Trophoblast cell (in vitro differentiated cells and primary cell): Measurements from ENCODE around the gene LOXL3.

ENCODE experiments used
- DNase-seq, 2 donors: peaks; one replicate each; pipeline ENCODE4 v3.0.0-alpha.2; 2016
- H2AFZ ChIP-seq: 2 replicates; pipeline ENCODE4 v1.6.1; 2013; ENCODE audit warnings: low read length, moderate library complexity, mild to moderate bottlenecking; ENCODE audit not compliant: insufficient read depth, poor library complexity
- H2AK5ac ChIP-seq: 2 replicates; pipeline ENCODE4 v1.6.1; 2013; ENCODE audit warnings: mild to moderate bottlenecking, low read length
- H2BK120ac ChIP-seq: 2 replicates; pipeline ENCODE4 v1.6.1; 2013; ENCODE audit warnings: low read length, mild to moderate bottlenecking, moderate library complexity; ENCODE audit not compliant: insufficient read depth, poor library complexity
- H2BK12ac ChIP-seq: 2 replicates; pipeline ENCODE4 v1.6.1; 2013; ENCODE audit warnings: mild to moderate bottlenecking, low read length, moderate library complexity
- H2BK5ac ChIP-seq: 2 replicates; pipeline ENCODE4 v1.6.1; 2013; ENCODE audit warnings: low read length, low read depth, moderate library complexity, mild to moderate bottlenecking; ENCODE audit not compliant: poor library complexity
- H3K14ac ChIP-seq: 2 replicates; pipeline ENCODE4 v1.6.1; 2013; ENCODE audit warnings: mild to moderate bottlenecking, low read length
- H3K18ac ChIP-seq: 2 replicates; pipeline ENCODE4 v1.6.1; 2013; ENCODE audit warnings: mild to moderate bottlenecking, low read length
- H3K23ac ChIP-seq: 2 replicates; pipeline ENCODE4 v1.6.1; 2013; ENCODE audit warnings: low read length
- H3K27ac ChIP-seq: 2 replicates; pipeline ENCODE4 v1.5.1; 2013; ENCODE audit warnings: low read depth, mild to moderate bottlenecking, inconsistent platforms, low read length, moderate library complexity
- H3K27me3 ChIP-seq: 2 replicates; pipeline ENCODE4 v1.6.1; 2013; ENCODE audit warnings: inconsistent platforms, mild to moderate bottlenecking, low read length, moderate library complexity; ENCODE audit not compliant: insufficient read depth
- H3K36me3 ChIP-seq, 2 experiments: 1 replicate in 1 of 2; 2 replicates in 1 of 2; pipeline ENCODE4 v1.6.1; 2013; ENCODE audit warnings: low read length in 2 of 2, mild to moderate bottlenecking in 2 of 2, moderate library complexity in 1 of 2; ENCODE audit not compliant: insufficient read depth in 2 of 2, control insufficient read depth in 1 of 2
- H3K4ac ChIP-seq: 2 replicates; pipeline ENCODE4 v1.6.1; 2013; ENCODE audit warnings: low read depth, mild to moderate bottlenecking, low read length, moderate library complexity
- H3K4me1 ChIP-seq, 2 experiments: 1 replicate in 1 of 2; 2 replicates in 1 of 2; pipeline ENCODE4 v1.6.1; 2013; ENCODE audit warnings: low read length in 2 of 2, mild to moderate bottlenecking in 2 of 2, moderate library complexity in 1 of 2; ENCODE audit not compliant: insufficient read depth in 2 of 2, control insufficient read depth in 1 of 2
- H3K4me2 ChIP-seq: 2 replicates; pipeline ENCODE4 v1.6.1; 2013; ENCODE audit warnings: inconsistent platforms, mild to moderate bottlenecking, low read length, moderate library complexity
- H3K4me3 ChIP-seq: 2 replicates; pipeline ENCODE4 v1.5.1; 2013; ENCODE audit warnings: mild to moderate bottlenecking, low read depth, low read length, inconsistent platforms
- H3K79me1 ChIP-seq: one replicate; pipeline ENCODE4 v1.6.1; 2013; ENCODE audit warnings: low read length
- H3K79me2 ChIP-seq: 2 replicates; pipeline ENCODE4 v1.6.1; 2013; ENCODE audit warnings: low read length, mild to moderate bottlenecking; ENCODE audit not compliant: control insufficient read depth, insufficient read depth, poor library complexity
- H3K9ac ChIP-seq: 2 replicates; pipeline ENCODE4 v1.6.1; 2013; ENCODE audit warnings: mild to moderate bottlenecking, low read length
- H3K9me3 ChIP-seq: 2 replicates; pipeline ENCODE4 v1.6.1; 2013; ENCODE audit warnings: low read depth, mild to moderate bottlenecking, control low read depth, inconsistent platforms, low read length; ENCODE audit not compliant: insufficient read depth
- H4K12ac ChIP-seq: 2 replicates; pipeline ENCODE4 v1.6.1; 2013; ENCODE audit warnings: low read depth, mild to moderate bottlenecking, low read length, moderate library complexity
- H4K8ac ChIP-seq: 2 replicates; pipeline ENCODE4 v1.6.1; 2013; ENCODE audit warnings: low read depth, mild to moderate bottlenecking, low read length, moderate library complexity
- H4K91ac ChIP-seq: one replicate; pipeline ENCODE4 v1.6.1; 2013; ENCODE audit warnings: low read depth, mild to moderate bottlenecking, low read length, moderate library complexity
- WGBS: extraction: QIAGEN DNeasy Blood & Tissue Kit; methylation state at CpG from one replicate; pipeline ENCODE4 v1.1.7; 2013; ENCODE audit warnings: missing lambda C conversion rate; ENCODE audit not compliant: insufficient read length, insufficient coverage; ENCODE audit errors: extremely low coverage; 5-methylcytosine and 5-hydroxymethylcytosine counted together

The LOXL3 gene

GRCh38 chr2:74597410-74597809, 43.7 kb upstream of the LOXL3 start:
- Histone ChIP-seq H3K4me1 (no peaks in the 10 kb centered on the region), H3K27ac (no peak overlapping the region), H4K91ac (no peak overlapping the region), H3K79me2 (no peaks in the 10 kb centered on the region), H2BK12ac (no peak overlapping the region), H3K4me3 (no peak overlapping the region), H2AFZ (no peak overlapping the region), H3K23ac (no peak overlapping the region), H3K36me3 (no peaks in the 10 kb centered on the region), H3K4ac (no peak overlapping the region), H2BK5ac (no peak overlapping the region), H4K12ac (no peak overlapping the region), H3K4me2 (no peak overlapping the region), H3K14ac (no peak overlapping the region), H4K8ac (no peak overlapping the region), H3K9me3 (no peaks in the 10 kb centered on the region), H3K27me3 (no peaks in the 10 kb centered on the region), H2BK120ac (no peak overlapping the region), H3K9ac (no peak overlapping the region), H3K18ac (no peak overlapping the region), H3K79me1 (no peaks in the 10 kb centered on the region), H2AK5ac (no peak overlapping the region)
- DNase-seq = no peak
- no CpG with 5 or more reads among the region's 1 CpG for WGBS

GRCh38 chr2:74596584-74596983, 42.8 kb upstream of the LOXL3 start:
- DNase-seq = no peak

DNA sequence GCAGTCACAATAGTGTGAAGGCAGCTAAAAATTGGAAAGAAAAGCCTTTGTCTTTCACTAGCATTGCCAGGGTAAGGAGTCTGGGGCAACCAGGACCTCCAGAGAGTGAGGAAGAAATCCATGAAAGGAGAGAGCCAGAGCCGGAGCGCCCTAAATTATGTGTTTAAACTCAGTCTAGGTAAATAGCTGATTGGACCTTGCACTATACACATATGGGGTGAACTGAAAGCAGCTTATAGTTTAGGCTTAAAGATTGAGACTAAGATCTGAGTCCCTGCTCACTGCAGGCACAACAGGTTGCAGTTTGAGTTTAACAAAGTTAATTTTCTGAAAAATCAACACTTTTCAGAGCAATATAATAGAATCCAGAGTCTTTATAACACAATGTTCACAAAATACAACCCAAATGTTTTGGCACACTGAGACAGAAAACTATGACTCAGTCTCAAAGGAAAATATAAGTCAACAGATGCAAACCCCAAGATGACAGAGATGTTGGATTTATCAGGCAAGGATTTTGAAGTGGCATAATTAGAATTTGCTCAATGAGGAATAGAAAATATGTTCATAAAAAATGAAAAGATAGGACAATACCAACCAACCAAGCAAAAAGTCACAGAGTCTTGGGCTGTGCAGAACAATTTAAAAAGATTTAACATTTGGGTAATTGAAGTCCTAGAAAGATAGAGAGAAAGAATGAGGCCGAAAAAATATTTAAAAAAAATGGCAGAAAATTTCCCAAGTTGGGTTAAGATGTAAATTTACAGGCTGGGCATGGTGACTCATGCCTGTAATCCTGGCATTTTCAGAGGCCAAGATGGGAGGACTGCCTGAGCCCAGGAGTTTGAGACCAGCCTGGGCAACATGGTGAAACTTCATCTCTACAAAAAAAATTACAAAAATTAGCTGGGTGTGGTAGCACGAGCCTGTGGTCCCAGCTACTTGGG, 40.4 kb upstream of the LOXL3 start:
- H3K27ac ChIP-seq = no peak overlapping the region

More at GRCh38 chr2:74596584-74596983, 42.8 kb upstream of the LOXL3 start:
- H3K79me1 ChIP-seq = no peaks in the 10 kb centered on the region
- H2BK120ac ChIP-seq = no peak overlapping the region
- no peak overlapping the region for H2BK5ac ChIP-seq
- no peaks in the 10 kb centered on the region for H3K79me2 ChIP-seq
- H3K14ac ChIP-seq = no peak overlapping the region
- no peak overlapping the region for H3K23ac ChIP-seq
- H3K9me3 ChIP-seq = no peaks in the 10 kb centered on the region
- no peaks in the 10 kb centered on the region for H3K4me1 ChIP-seq
- H3K36me3 ChIP-seq = no peaks in the 10 kb centered on the region
- H4K12ac ChIP-seq = no peak overlapping the region
- WGBS = no CpG with 5 or more reads among the region's 1 CpG
- H2AFZ ChIP-seq = no peak overlapping the region
- no peak overlapping the region for H4K8ac ChIP-seq
- no peak overlapping the region for H3K4ac ChIP-seq
- H2BK12ac ChIP-seq = no peak overlapping the region
- no peak overlapping the region for H4K91ac ChIP-seq
- no peak overlapping the region for H2AK5ac ChIP-seq
- H3K27ac ChIP-seq = no peak overlapping the region
- H3K27me3 ChIP-seq = no peaks in the 10 kb centered on the region
- H3K9ac ChIP-seq = no peak overlapping the region
- no peak overlapping the region for H3K18ac ChIP-seq
- no peak overlapping the region for H3K4me3 ChIP-seq
- H3K4me2 ChIP-seq = no peak overlapping the region

GRCh38 chr2:74588664-74589063, 34.9 kb upstream of the LOXL3 start:
- H3K18ac ChIP-seq = no peak overlapping the region
- no peak overlapping the region for H4K8ac ChIP-seq
- DNase-seq = no peak
- no peak overlapping the region for H4K12ac ChIP-seq
- no peaks in the 10 kb centered on the region for H3K4me1 ChIP-seq
- peaks cover 3% of the 10 kb centered on the region for H3K27me3 ChIP-seq
- H3K9ac ChIP-seq = no peak overlapping the region
- no CpG with 5 or more reads among the region's 2 CpGs for WGBS
- no peak overlapping the region for H2AK5ac ChIP-seq
- H3K23ac ChIP-seq = no peak overlapping the region
- no peaks in the 10 kb centered on the region for H3K9me3 ChIP-seq
- no peak overlapping the region for H3K4me3 ChIP-seq
- H3K27ac ChIP-seq = no peak overlapping the region
- H2AFZ ChIP-seq = no peak overlapping the region
- H3K4me2 ChIP-seq = no peak overlapping the region
- H3K14ac ChIP-seq = no peak overlapping the region
- no peaks in the 10 kb centered on the region for H3K79me1 ChIP-seq
- no peaks in the 10 kb centered on the region for H3K79me2 ChIP-seq
- H3K4ac ChIP-seq = no peak overlapping the region
- H3K36me3 ChIP-seq = no peaks in the 10 kb centered on the region
- H2BK5ac ChIP-seq = no peak overlapping the region
- H2BK12ac ChIP-seq = no peak overlapping the region
- H4K91ac ChIP-seq = no peak overlapping the region
- H2BK120ac ChIP-seq = no peak overlapping the region

More for the DNA sequence above, 40.4 kb upstream of the LOXL3 start:
- Histone ChIP-seq H3K23ac (no peak overlapping the region), H2AFZ (no peak overlapping the region), H4K8ac (no peak overlapping the region), H3K4me1 (no peaks in the 10 kb centered on the region), H4K91ac (no peak overlapping the region), H2BK12ac (no peak overlapping the region), H2AK5ac (no peak overlapping the region), H2BK5ac (no peak overlapping the region), H3K27me3 (peaks cover 3% of the 10 kb centered on the region), H4K12ac (no peak overlapping the region), H3K9ac (no peak overlapping the region), H3K79me2 (no peaks in the 10 kb centered on the region), H2BK120ac (no peak overlapping the region), H3K36me3 (no peaks in the 10 kb centered on the region), H3K4me3 (no peak overlapping the region), H3K14ac (no peak overlapping the region), H3K18ac (no peak overlapping the region), H3K79me1 (no peaks in the 10 kb centered on the region), H3K4ac (no peak overlapping the region), H3K9me3 (no peaks in the 10 kb centered on the region), H3K4me2 (no peak overlapping the region)
- no peak for DNase-seq
- WGBS = no CpG with 5 or more reads among the region's 4 CpGs
